ENCODE data around the gene RNF26.
A peak's percentile ranks its signal among the peaks of the same experiment; 100 is the strongest.

RNF26 gene

GRCh38 chr11:119338965-119339588 is 4.8 kb downstream of the RNF26 start:
- Histone ChIP-seq H3K27ac (ENCODE audit: low read depth, low read length) (no peak overlapping the region), H3K27me3 (ENCODE audit: insufficient read depth, low read length) (peaks cover 42% of the 10 kb centered on the region), H3K4me3 (ENCODE audit: low read length) (peak overlapping the region; percentile 59), H3K4me1 (ENCODE audit: insufficient read depth, low read length) (peaks cover 34% of the 10 kb centered on the region), H3K36me3 (ENCODE audit: insufficient read depth, low read length) (peaks cover 11% of the 10 kb centered on the region), H3K9ac (ENCODE audit: low read depth, low read length) (no peak overlapping the region), H3K9me3 (ENCODE audit: insufficient read depth, low read depth, low read length) (no peaks in the 10 kb centered on the region)
- 58% methylated on average over 11 of the region's 11 CpGs for WGBS

GRCh38 chr11:119339589-119340334 is 5.4 kb downstream of the RNF26 start:
- Histone ChIP-seq H3K27ac (ENCODE audit: low read depth, low read length) (no peak overlapping the region), H3K4me1 (ENCODE audit: insufficient read depth, low read length) (peaks cover 34% of the 10 kb centered on the region), H3K9me3 (ENCODE audit: insufficient read depth, low read depth, low read length) (no peaks in the 10 kb centered on the region), H3K4me3 (ENCODE audit: low read length) (peak overlapping the region; percentile 59), H3K9ac (ENCODE audit: low read depth, low read length) (peak overlapping the region; percentile 49), H3K36me3 (ENCODE audit: insufficient read depth, low read length) (peaks cover 11% of the 10 kb centered on the region), H3K27me3 (ENCODE audit: insufficient read depth, low read length) (peaks cover 44% of the 10 kb centered on the region)
- 4% methylated on average over 86 of the region's 86 CpGs for WGBS

DNA sequence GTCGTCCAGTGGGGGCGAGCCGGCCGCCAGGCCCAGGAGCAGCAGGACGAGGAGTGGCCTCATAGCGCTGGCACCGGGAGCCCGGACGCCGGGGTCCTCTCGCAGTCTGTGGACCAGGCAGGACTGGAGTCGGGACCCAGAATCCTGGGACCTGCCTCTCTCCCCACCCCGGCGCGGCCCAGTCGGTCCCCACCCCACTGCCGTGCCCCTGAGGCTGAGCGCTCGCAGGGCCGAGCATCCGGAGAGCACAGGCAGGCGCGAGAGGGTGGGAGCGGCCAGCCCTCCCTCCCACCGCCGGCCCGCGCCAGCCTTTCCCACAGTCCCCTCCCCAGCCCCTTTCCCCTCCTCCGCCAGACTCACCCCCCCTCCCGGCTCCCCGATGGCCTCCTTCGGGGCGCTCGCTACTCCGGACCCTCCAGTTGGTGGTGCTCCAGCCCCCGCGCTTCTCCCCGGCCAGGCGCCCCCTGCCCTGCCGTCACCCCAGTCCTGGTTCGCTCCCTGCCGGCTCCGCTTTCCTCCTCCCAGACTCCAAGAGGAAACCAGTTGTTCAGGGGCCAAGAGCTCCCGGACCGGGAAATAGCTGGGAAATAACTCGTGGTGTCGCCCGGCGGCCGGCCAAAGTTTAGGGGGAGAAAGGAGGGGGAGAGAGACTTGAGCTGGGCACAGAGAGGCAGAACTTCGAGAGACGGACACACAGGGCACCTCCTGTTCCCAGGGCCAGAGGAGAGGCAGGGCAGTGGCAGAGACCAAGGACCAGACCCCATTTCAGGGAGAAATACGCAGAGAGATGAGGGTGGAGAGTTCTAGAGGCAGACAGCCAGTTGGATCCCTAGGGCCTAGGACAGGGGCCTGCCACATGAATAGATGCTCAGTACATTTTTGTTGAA is 6.3 kb downstream of the RNF26 start, which contains the start of gene C1QTNF5:
Gene C1QTNF5, minus strand, starts transcription at position 549 of the 887 bp plus-strand sequence. Its CDS starts 486 bp downstream, at position 63.
- Histone ChIP-seq H3K36me3 (ENCODE audit: insufficient read depth, low read length) (peaks cover 11% of the 10 kb centered on the region), H3K9ac (ENCODE audit: low read depth, low read length) (peak within 1 kb of the TSS; percentile 49), H3K4me3 (ENCODE audit: low read length) (peak within 1 kb of the TSS; percentile 59), H3K27me3 (ENCODE audit: insufficient read depth, low read length) (peaks cover 47% of the 10 kb centered on the region), H3K9me3 (ENCODE audit: insufficient read depth, low read depth, low read length) (no peaks in the 10 kb centered on the region), H3K27ac (ENCODE audit: low read depth, low read length) (no peak within 1 kb of the TSS), H3K4me1 (ENCODE audit: insufficient read depth, low read length) (peaks cover 26% of the 10 kb centered on the region)
- 3% methylated on average over 53 of the region's 53 CpGs for WGBS

DNA sequence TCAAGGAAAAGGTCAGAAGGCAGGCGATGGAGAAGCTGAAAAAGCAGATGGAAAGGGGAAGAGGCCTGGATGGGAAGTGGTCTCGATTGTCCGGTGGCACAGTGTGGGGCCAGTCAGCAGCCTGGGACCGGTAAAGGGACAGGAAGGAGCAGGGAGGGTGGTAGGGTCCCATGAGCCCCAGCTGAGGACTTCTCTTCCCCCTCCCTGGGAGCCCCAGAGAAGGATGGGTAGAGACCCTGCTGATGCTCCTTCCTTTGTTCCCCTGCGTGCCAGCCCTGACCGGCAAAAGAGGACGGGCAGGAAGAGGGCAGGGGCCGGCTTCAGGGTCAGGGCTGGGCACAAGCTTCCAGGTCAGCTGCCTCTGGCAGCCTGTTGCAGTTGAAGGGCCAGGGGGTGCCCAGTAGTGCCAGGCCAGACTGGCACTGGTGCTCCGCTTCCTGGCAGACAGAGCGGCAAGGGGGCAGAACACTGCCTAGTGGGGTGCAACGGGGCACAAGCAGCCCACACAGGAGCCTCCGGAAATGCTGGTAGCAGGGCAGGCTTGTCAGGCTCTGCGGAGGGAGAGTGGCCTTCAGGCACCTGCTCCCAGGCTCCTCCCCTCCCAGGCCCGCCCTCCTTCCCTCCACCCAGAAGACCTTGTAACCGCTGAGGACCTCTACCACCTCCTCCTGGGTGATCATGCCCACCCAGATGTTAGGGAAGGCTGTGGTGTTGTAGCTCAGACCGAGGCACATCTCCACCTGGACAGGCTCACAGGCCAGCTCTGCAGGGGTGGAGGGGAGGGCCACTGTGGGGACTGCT is 7.1 kb downstream of the RNF26 start:
- peak overlapping the region; percentile 59 for H3K4me3 ChIP-seq (ENCODE audit: low read length)
- no peaks in the 10 kb centered on the region for H3K9me3 ChIP-seq (ENCODE audit: insufficient read depth, low read depth, low read length)
- peaks cover 6% of the 10 kb centered on the region for H3K36me3 ChIP-seq (ENCODE audit: insufficient read depth, low read length)
- H3K4me1 ChIP-seq (ENCODE audit: insufficient read depth, low read length), result peaks cover 26% of the 10 kb centered on the region
- WGBS, result 46% methylated on average over 16 of the region's 16 CpGs
- H3K27ac ChIP-seq (ENCODE audit: low read depth, low read length), result no peak overlapping the region
- H3K9ac ChIP-seq (ENCODE audit: low read depth, low read length), result no peak overlapping the region
- peaks cover 47% of the 10 kb centered on the region for H3K27me3 ChIP-seq (ENCODE audit: insufficient read depth, low read length)

GRCh38 chr11:119342023-119342300 is 7.6 kb downstream of the RNF26 start:
- 90% methylated on average over 7 of the region's 7 CpGs for WGBS
- Histone ChIP-seq H3K4me1 (ENCODE audit: insufficient read depth, low read length) (peaks cover 25% of the 10 kb centered on the region), H3K36me3 (ENCODE audit: insufficient read depth, low read length) (peaks cover under 1% of the 10 kb centered on the region; the same call in 1 of the 2 replicates), H3K4me3 (ENCODE audit: low read length) (no peak overlapping the region), H3K27ac (ENCODE audit: low read depth, low read length) (no peak overlapping the region), H3K9me3 (ENCODE audit: insufficient read depth, low read depth, low read length) (no peaks in the 10 kb centered on the region), H3K9ac (ENCODE audit: low read depth, low read length) (no peak overlapping the region), H3K27me3 (ENCODE audit: insufficient read depth, low read length) (peaks cover 47% of the 10 kb centered on the region)

GRCh38 chr11:119342362-119343130 is 8.2 kb downstream of the RNF26 start:
- WGBS, result 90% methylated on average over 10 of the region's 10 CpGs
- H3K27me3 ChIP-seq (ENCODE audit: insufficient read depth, low read length), result peaks cover 47% of the 10 kb centered on the region
- no peaks in the 10 kb centered on the region for H3K36me3 ChIP-seq (ENCODE audit: insufficient read depth, low read length)

DNA sequence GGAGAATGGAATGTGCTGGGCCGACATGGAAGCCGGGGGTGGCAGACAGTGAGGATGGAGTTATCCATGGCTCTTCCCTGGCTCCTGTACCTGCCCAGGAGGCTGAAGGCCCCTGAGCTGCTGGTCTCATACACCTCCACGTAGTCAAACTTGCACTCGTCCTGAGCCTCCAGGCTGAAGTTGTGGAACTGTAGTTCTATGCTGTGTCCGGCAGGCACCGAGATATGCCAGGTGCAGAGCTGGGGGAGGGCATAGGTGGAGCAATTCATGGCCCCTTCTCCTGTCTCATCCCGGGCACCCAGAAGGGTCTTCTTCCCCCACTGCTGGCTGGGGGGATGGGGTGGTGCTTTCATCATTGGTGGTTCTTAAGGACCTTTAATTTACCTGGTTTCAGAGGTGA is 9.4 kb downstream of the RNF26 start:
- WGBS, result 89% methylated on average over 6 of the region's 7 CpGs
- Histone ChIP-seq H3K27me3 (ENCODE audit: insufficient read depth, low read length) (peaks cover 46% of the 10 kb centered on the region), H3K36me3 (ENCODE audit: insufficient read depth, low read length) (no peaks in the 10 kb centered on the region), H3K9ac (ENCODE audit: low read depth, low read length) (no peak overlapping the region), H3K4me1 (ENCODE audit: insufficient read depth, low read length) (peaks cover 11% of the 10 kb centered on the region), H3K27ac (ENCODE audit: low read depth, low read length) (no peak overlapping the region), H3K4me3 (ENCODE audit: low read length) (no peak overlapping the region), H3K9me3 (ENCODE audit: insufficient read depth, low read depth, low read length) (no peaks in the 10 kb centered on the region)

More at GRCh38 chr11:119342362-119343130, 8.2 kb downstream of the RNF26 start:
- Histone ChIP-seq H3K27ac (ENCODE audit: low read depth, low read length) (no peak overlapping the region), H3K9me3 (ENCODE audit: insufficient read depth, low read depth, low read length) (no peaks in the 10 kb centered on the region), H3K4me1 (ENCODE audit: insufficient read depth, low read length) (peaks cover 20% of the 10 kb centered on the region), H3K9ac (ENCODE audit: low read depth, low read length) (no peak overlapping the region), H3K4me3 (ENCODE audit: low read length) (no peak overlapping the region)

- peaks cover 39% of the 10 kb centered on the region for H3K27me3 ChIP-seq (ENCODE audit: insufficient read depth, low read length)
- peaks cover 7% of the 10 kb centered on the region for H3K4me1 ChIP-seq (ENCODE audit: insufficient read depth, low read length)
- no peak overlapping the region for H3K9ac ChIP-seq (ENCODE audit: low read depth, low read length)
- H3K9me3 ChIP-seq (ENCODE audit: insufficient read depth, low read depth, low read length), result no peaks in the 10 kb centered on the region
- H3K27ac ChIP-seq (ENCODE audit: low read depth, low read length), result no peak overlapping the region
- no peak overlapping the region for H3K4me3 ChIP-seq (ENCODE audit: low read length)
- H3K36me3 ChIP-seq (ENCODE audit: insufficient read depth, low read length), result no peaks in the 10 kb centered on the region
- 83% methylated on average over 14 of the region's 14 CpGs for WGBS
These were observed 10.1 kb downstream of the RNF26 start for GRCh38 chr11:119344291-119345010.

DNA sequence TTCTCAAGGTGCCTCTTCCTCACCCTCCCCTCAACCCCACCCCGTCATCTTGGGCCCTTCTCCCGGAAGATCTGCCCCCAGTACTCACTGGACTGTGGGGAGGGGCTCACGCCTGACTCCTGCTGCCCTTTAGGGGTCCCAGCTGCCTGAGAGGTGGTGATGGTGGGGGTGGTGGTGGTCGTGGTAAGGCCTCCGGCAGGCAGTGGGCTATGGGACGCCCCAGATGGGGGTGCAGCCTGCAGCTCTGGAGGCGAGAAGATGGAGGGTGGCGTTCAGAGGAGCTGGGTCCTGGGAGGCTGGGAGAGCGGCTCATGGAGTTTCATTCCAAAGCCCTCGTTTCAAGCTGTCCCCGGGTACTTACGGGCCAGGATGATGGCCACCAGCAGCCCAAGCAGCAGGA is 11.4 kb downstream of the RNF26 start:
- 92% methylated on average over 12 of the region's 12 CpGs for WGBS
- Histone ChIP-seq H3K9me3 (ENCODE audit: insufficient read depth, low read depth, low read length) (no peaks in the 10 kb centered on the region), H3K4me1 (ENCODE audit: insufficient read depth, low read length) (peaks cover 7% of the 10 kb centered on the region), H3K4me3 (ENCODE audit: low read length) (no peak overlapping the region), H3K36me3 (ENCODE audit: insufficient read depth, low read length) (no peaks in the 10 kb centered on the region), H3K9ac (ENCODE audit: low read depth, low read length) (no peak overlapping the region), H3K27ac (ENCODE audit: low read depth, low read length) (no peak overlapping the region), H3K27me3 (ENCODE audit: insufficient read depth, low read length) (peaks cover 27% of the 10 kb centered on the region)

DNA sequence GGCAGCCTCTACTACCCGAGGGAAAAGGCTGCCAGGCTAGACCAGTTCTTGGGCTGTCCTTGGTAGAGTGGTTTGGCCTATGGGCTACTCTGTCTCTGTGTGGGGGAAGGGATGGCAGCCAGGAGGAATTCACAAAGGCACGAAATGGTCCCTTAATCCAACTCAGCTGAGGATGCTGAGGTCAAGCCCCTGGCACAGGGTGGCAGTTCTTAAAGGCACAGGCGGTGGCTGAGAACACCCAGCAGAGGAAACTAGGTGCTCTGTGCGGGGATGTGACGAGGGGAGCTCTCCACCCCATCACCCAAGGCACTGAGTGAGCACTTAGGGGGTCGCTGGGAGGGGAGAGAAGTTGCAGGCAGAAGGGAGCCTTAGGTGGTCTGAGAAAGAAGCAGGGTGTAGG is 12.3 kb downstream of the RNF26 start, which contains the start of gene MFRP:
Gene MFRP, minus strand, starts transcription at position 101 of the 400 bp plus-strand sequence. CDS start 192 bp downstream, outside the sequence.
- Histone ChIP-seq H3K4me1 (ENCODE audit: insufficient read depth, low read length) (no peaks in the 10 kb centered on the region), H3K4me3 (ENCODE audit: low read length) (no peak within 1 kb of the TSS), H3K27ac (ENCODE audit: low read depth, low read length) (no peak within 1 kb of the TSS), H3K9me3 (ENCODE audit: insufficient read depth, low read depth, low read length) (no peaks in the 10 kb centered on the region), H3K36me3 (ENCODE audit: insufficient read depth, low read length) (no peaks in the 10 kb centered on the region), H3K9ac (ENCODE audit: low read depth, low read length) (no peak within 1 kb of the TSS), H3K27me3 (ENCODE audit: insufficient read depth, low read length) (peaks cover 18% of the 10 kb centered on the region)
- WGBS, result 73% methylated on average over 6 of the region's 6 CpGs
